Ovary (tissue), 9 donors: ENCODE measurements around the gene TLR3. TPM values are rescaled to one million over a fixed set of nuclear protein-coding genes. Genes with fewer than 3 reads are reported as not detected.
"Not testable (repeated sequence)": the region's sequence is repeated elsewhere in the genome, so short reads cannot be mapped to it uniquely, and the experiment has no call there.

Source experiments
- DNase-seq, 5 donors: peaks; one replicate each; pipeline ENCODE4 v3.0.0-alpha.2; 2019 to 2020
- H3K27ac ChIP-seq, 2 donors: fragments of 200-600 bp; one replicate each; pipeline versions ENCODE4 v1.5.1 to v1.8.0; 2019 to 2022
- H3K27me3 ChIP-seq: fragments of 200-600 bp; one replicate; pipeline ENCODE4 v1.8.0; 2022
- H3K36me3 ChIP-seq: fragments of 200-600 bp; sonication (generic); one replicate; pipeline ENCODE4 v1.5.1; 2019
- H3K4me1 ChIP-seq: one replicate; pipeline ENCODE4 v1.8.1; 2013; ENCODE audit warnings: mild to moderate bottlenecking, moderate library complexity; ENCODE audit not compliant: insufficient read depth
- H3K4me3 ChIP-seq: fragments of 200-600 bp; sonication (generic); one replicate; pipeline ENCODE4 v1.5.1; 2017
- H3K9me3 ChIP-seq, 2 donors: fragments of 200-600 bp in 1 of 2; sonication (generic) in 1 of 2; one replicate each; pipeline versions ENCODE4 v1.5.1 to v1.8.1; 2013 to 2019; ENCODE audit warnings: mild to moderate bottlenecking in 1 of 2, moderate library complexity in 1 of 2
- CTCF ChIP-seq, 3 donors: fragments of 450-650 bp in 2 of 3; fragments of 200-600 bp in 1 of 3; IDR thresholded peaks; one replicate each; pipeline versions ENCODE4 v1.5.1 to v1.8.0; 2016 to 2022; ENCODE audit warnings: antibody characterized with exemption in 3 of 3, mild to moderate bottlenecking in 1 of 3
- EP300 ChIP-seq: sonication (generic); formaldehyde crosslinking; IDR thresholded peaks from one replicate; pipeline ENCODE4 v1.6.1; 2017; ENCODE audit warnings: antibody characterized with exemption
- POLR2A ChIP-seq: fragments of 450-650 bp; IDR thresholded peaks from one replicate; pipeline ENCODE4 v1.6.1; 2017; ENCODE audit warnings: antibody characterized with exemption, mild to moderate bottlenecking, moderate library complexity
- WGBS, 3 donors: extraction: QIAGEN DNeasy Blood & Tissue Kit in 1 of 3; methylation state at CpG; one replicate each; pipeline versions ENCODE4 v1.1.5 to v1.1.7; 2013 to 2017; 5-methylcytosine and 5-hydroxymethylcytosine counted together
- intact Hi-C, 4 donors: fragments of 100-400 bp; cut with DNase I; formaldehyde crosslinking; loops; one replicate each; pipeline versions ENCODE4 v1.11.0 to v1.15.1; 2022 to 2023
- polyA plus RNA-seq, 2 donors: library from polyadenylated mRNA; stranded (reverse); fragments of 200-250 nt in 1 of 2; fragments of 350-450 nt in 1 of 2; fragmentation: Illumina TruSeq in 1 of 2; extraction: RNeasy Lipid Tissue Mini Kit (QIAGEN cat#74804) in 1 of 2; gene quantifications; one replicate each; pipeline ENCODE4 v1.2.3, GENCODE V29; 2013 to 2014
- total RNA-seq, 7 donors: library from RNA; depleted of rRNA in 2 of 7; stranded (reverse); fragments of >200 nt in 2 of 7; fragmentation: NEBNext Ultra II Directional in 3 of 7; extraction: Animal tissue kit (Norgen Biotek cat#: 25700) in 3 of 7; gene quantifications; one replicate each; pipeline versions ENCODE4 v1.1.0 to v1.2.4, GENCODE V29; 2016 to 2023
- donor health status: DM: no; HTN: no; CAD: no; lungs with moderate emphysema.
- donor health status: DM: no; HTN: no; CAD: no.
- donor health status: Bipolar disorder and iron deficiency.
- donor health status: DM: yes; HTN: yes; CAD: no.
- donor health status: DM: no; HTN: no; CAD: no.
- donor health status: DM: yes; HTN: yes; CAD: no.

The TLR3 gene
- total and polyA plus RNA-seq, 9 donors: 2.2 to 14.8 (median 9.4) TPM

- Histone ChIP-seq H3K9me3 (no peaks in the 10 kb centered on the region), H3K36me3 (no peaks in the 10 kb centered on the region), H3K4me1 (peaks cover 9% of the 10 kb centered on the region), H3K4me3 (no peak overlapping the region), H3K27ac (no peak overlapping the region), H3K27me3 (no peaks in the 10 kb centered on the region)
- intact Hi-C loops: no loop called here
- WGBS, 3 donors: 10 to 14% (median 13%) methylated on average over 1 of the region's 1 CpG
- no peak for TF ChIP-seq CTCF (IDR thresholded peaks at IDR 0.05)
- TF ChIP-seq EP300: no peak
- TF ChIP-seq POLR2A: no peak
- DNase-seq: no peak
These were observed 36.7 kb upstream of the TLR3 start for GRCh38 chr4:186032259-186032658.

GRCh38 chr4:186033027-186033426 lies 35.9 kb upstream of the TLR3 start:
- Histone ChIP-seq H3K4me3 (no peak overlapping the region), H3K27me3 (no peaks in the 10 kb centered on the region), H3K27ac (no peak overlapping the region), H3K36me3 (no peaks in the 10 kb centered on the region), H3K9me3 (no peaks in the 10 kb centered on the region), H3K4me1 (peaks cover 9% of the 10 kb centered on the region)
- intact Hi-C loops: no loop called here
- TF ChIP-seq CTCF (IDR thresholded peaks at IDR 0.05): no peak
- no peak for TF ChIP-seq POLR2A
- no peak for TF ChIP-seq EP300
- WGBS, 3 donors: 72 to 80% (median 78%) methylated on average over 3 of the region's 3 CpGs
- no peak for DNase-seq

- 87 to 93% (median 92%) methylated on average over 7 of the region's 7 CpGs for WGBS, 3 donors
- not testable (repeated sequence) for DNase-seq, H3K9me3 ChIP-seq, H3K27ac ChIP-seq, H3K36me3 ChIP-seq, H3K4me3 ChIP-seq, H3K27me3 ChIP-seq
- H3K4me1 ChIP-seq: peaks cover 11% of the 10 kb centered on the region
- intact Hi-C loops: loop anchor here in 1 of 4 donors (5.0 kb wide), 1 partner anchor 397 kb away; no protein-coding TSS in a partner anchor
These were observed 34.3 kb upstream of the TLR3 start for GRCh38 chr4:186034613-186035012.

GRCh38 chr4:186036976-186037581 lies 31.9 kb upstream of the TLR3 start:
- 82 to 86% (median 84%) methylated on average over 6 of the region's 6 CpGs for WGBS, 3 donors
- intact Hi-C loops: loop anchor here in 1 of 4 donors (5.0 kb wide), 1 partner anchor 400 kb away; no protein-coding TSS in a partner anchor
- no peaks in the 10 kb centered on the region for H3K9me3 ChIP-seq
- H3K36me3 ChIP-seq: no peaks in the 10 kb centered on the region
- peaks cover 5% of the 10 kb centered on the region for H3K4me1 ChIP-seq
- no peaks in the 10 kb centered on the region for H3K27me3 ChIP-seq
- H3K4me3 ChIP-seq: no peak overlapping the region
- H3K27ac ChIP-seq: no peak overlapping the region
- TF ChIP-seq CTCF (IDR thresholded peaks at IDR 0.05): no peak
- no peak for TF ChIP-seq POLR2A
- TF ChIP-seq EP300: no peak
- no peak for DNase-seq
